HG03280 (cell line): ENCODE results near the gene HINFP.
"Not testable (repeated sequence)": the region's sequence is repeated elsewhere in the genome, so short reads cannot be mapped to it uniquely, and the experiment has no call there.

ENCODE experiments used
- ATAC-seq: cut with Tn5 transposase; IDR thresholded peaks from one replicate; pipeline ENCODE4 v1.9.1; 2021; ENCODE audit warnings: mild to moderate bottlenecking, moderate library complexity; ENCODE audit not compliant: unreplicated experiment

Gene HINFP

GRCh38 chr11:119100246-119100970 is 21.0 kb upstream of the HINFP start:
- ATAC-seq: no peak

GRCh38 chr11:119100994-119101758 is 20.2 kb upstream of the HINFP start:
- ATAC-seq: peak; percentile 13

- ATAC-seq: peak; percentile 78
Measured at GRCh38 chr11:119101759-119102423, 19.5 kb upstream of the HINFP start, which contains the start of gene DPAGT1. DPAGT1 (minus strand) TSS chr11:119101853; CDS start chr11:119101655, 198 bp downstream.

GRCh38 chr11:119103161-119103664 is 18.2 kb upstream of the HINFP start:
- not testable (repeated sequence) for ATAC-seq

- ATAC-seq: no peak
Measured at GRCh38 chr11:119103793-119104192, 17.6 kb upstream of the HINFP start.

GRCh38 chr11:119106564-119107537 is 14.5 kb upstream of the HINFP start, which contains the start of gene C2CD2L:
C2CD2L (plus strand) TSS chr11:119107344; CDS start chr11:119107742, 398 bp downstream.
- peak; percentile 76 for ATAC-seq

- ATAC-seq: peak; percentile 27
Measured at GRCh38 chr11:119107538-119108145, 13.7 kb upstream of the HINFP start.

- no peak for ATAC-seq
Measured at GRCh38 chr11:119108146-119108856, 13.1 kb upstream of the HINFP start.

- no peak for ATAC-seq
Measured at GRCh38 chr11:119108857-119109221, 12.5 kb upstream of the HINFP start.

- ATAC-seq: no peak
Measured at GRCh38 chr11:119109843-119110242, 11.5 kb upstream of the HINFP start.

- no peak for ATAC-seq
Measured at GRCh38 chr11:119110439-119110838, 10.9 kb upstream of the HINFP start.

- ATAC-seq: no peak
Measured at GRCh38 chr11:119111361-119111925, 9.9 kb upstream of the HINFP start.

GRCh38 chr11:119112314-119113020 is 8.9 kb upstream of the HINFP start:
- no peak for ATAC-seq

- no peak for ATAC-seq
Measured at GRCh38 chr11:119113716-119114115, 7.7 kb upstream of the HINFP start.

GRCh38 chr11:119114351-119114750 is 7.0 kb upstream of the HINFP start:
- no peak for ATAC-seq

- no peak for ATAC-seq
Measured at GRCh38 chr11:119115484-119116234, 5.7 kb upstream of the HINFP start.

GRCh38 chr11:119116235-119116594 is 5.2 kb upstream of the HINFP start:
- ATAC-seq: no peak

GRCh38 chr11:119116601-119117000 is 4.8 kb upstream of the HINFP start:
- no peak for ATAC-seq
